H1 (cell line): ENCODE data around the gene RTN4. TPM values are rescaled to one million over a fixed set of nuclear protein-coding genes. Genes with fewer than 3 reads are reported as not detected.

ENCODE experiments used
- CEBPB ChIP-seq: IDR thresholded peaks from 2 replicates; pipeline ENCODE4 v1.6.1; 2012; ENCODE audit warnings: low read depth, low read length
- CHD7 ChIP-seq: fragments of 300-600 bp; sonication (generic); IDR thresholded peaks from 2 replicates; pipeline ENCODE4 v1.7.1; 2012; ENCODE audit warnings: low read length, moderate library complexity, mild to moderate bottlenecking, inconsistent platforms; ENCODE audit not compliant: insufficient replicate concordance
- FOSL1 ChIP-seq: IDR thresholded peaks from 2 replicates; pipeline ENCODE4 v1.6.1; 2011; ENCODE audit warnings: mild to moderate bottlenecking, low read depth, low read length, moderate library complexity; ENCODE audit not compliant: insufficient read depth
- JUND ChIP-seq: IDR thresholded peaks from 2 replicates; pipeline ENCODE4 v1.6.1; 2011; ENCODE audit warnings: mild to moderate bottlenecking, improper control_type of control experiment, low read length
- NRF1 ChIP-seq: IDR thresholded peaks from 2 replicates; pipeline ENCODE4 v1.6.1; 2011; ENCODE audit warnings: mild to moderate bottlenecking, low read depth, low read length, improper control_type of control experiment
- SIN3A ChIP-seq, 2 experiments: IDR thresholded peaks in 1 of 2; conservative IDR thresholded peaks in 1 of 2; 2 replicates each; pipeline ENCODE4 v1.6.1; 2011 to 2012; ENCODE audit warnings: low read length in 2 of 2, improper control_type of control experiment in 1 of 2, low read depth in 1 of 2, mild to moderate bottlenecking in 1 of 2
- SIRT6 ChIP-seq: IDR thresholded peaks from one replicate; pipeline ENCODE4 v1.7.1; 2012; ENCODE audit warnings: low read length, inconsistent platforms
- SIX5 ChIP-seq: IDR thresholded peaks from 2 replicates; pipeline ENCODE4 v1.6.1; 2011; ENCODE audit warnings: mild to moderate bottlenecking, low read depth, low read length
- SP4 ChIP-seq: IDR thresholded peaks from 2 replicates; pipeline ENCODE4 v1.6.1; 2012; ENCODE audit warnings: low read length, inconsistent platforms
- TAF1 ChIP-seq: IDR thresholded peaks from 2 replicates; pipeline ENCODE4 v1.6.1; 2011; ENCODE audit warnings: mild to moderate bottlenecking, low read depth, low read length
- polyA plus RNA-seq, 7 experiments: library from polyadenylated mRNA; depleted of rRNA in 3 of 7; stranded (reverse) in 5 of 7; unstranded in 2 of 7; fragments of >200 nt in 5 of 7; fragments of 200-250 nt in 2 of 7; gene quantifications; 1 replicate in 5 of 7; 2 replicates in 1 of 7; 4 replicates in 1 of 7; pipeline versions ENCODE4 v1.2.1 to v1.2.3, GENCODE V29; 2011 to 2013; ENCODE audit warnings: missing spikeins in 2 of 7, mixed read lengths in 2 of 7
- total RNA-seq: library from RNA; stranded (reverse); fragmentation: NEBNext Ultra II Directional; extraction: Animal tissue kit (Norgen Biotek cat#: 25700); gene quantifications from 2 replicates; pipeline ENCODE4 v1.2.1, GENCODE V29; 2021
- TF ChIP-seq, protein P1 (sequence below): IDR thresholded peaks from 2 replicates; pipeline ENCODE4 v1.6.1; 2012; ENCODE audit warnings: inconsistent platforms

The RTN4 gene
- total and polyA plus RNA-seq, 2 of the 8 experiments (the other 6 are each of a cell fraction or from before 2014, with no cell fraction given): 179 to 242 TPM

DNA sequence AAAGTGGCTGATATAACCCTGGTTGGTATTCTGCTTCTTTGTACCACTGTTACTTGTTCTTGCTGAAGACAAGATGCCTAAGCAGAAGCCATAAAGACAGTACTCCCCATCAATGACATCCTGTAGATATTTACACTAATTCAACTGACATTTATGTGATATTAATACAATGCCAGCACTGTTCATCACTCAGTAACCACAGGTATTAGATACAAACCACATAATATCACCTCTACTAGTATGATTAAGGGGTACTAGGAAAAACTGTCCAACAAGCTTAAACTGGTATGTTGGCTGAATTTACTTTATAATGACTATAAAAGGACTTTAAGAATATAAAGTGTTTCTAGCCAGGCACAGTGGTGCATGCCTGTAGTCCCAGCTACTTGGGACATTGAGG, 65.8 kb downstream of the RTN4 start (continued):
- TF ChIP-seq CHD7: no peak
- no peak for TF ChIP-seq JUND
- TF ChIP-seq, protein P1, sequence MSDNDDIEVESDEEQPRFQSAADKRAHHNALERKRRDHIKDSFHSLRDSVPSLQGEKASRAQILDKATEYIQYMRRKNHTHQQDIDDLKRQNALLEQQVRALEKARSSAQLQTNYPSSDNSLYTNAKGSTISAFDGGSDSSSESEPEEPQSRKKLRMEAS: no peak
- TF ChIP-seq SIX5: no peak
- no peak for TF ChIP-seq SIN3A (conservative IDR thresholded peaks at IDR 0.05 in 1 of 2, IDR thresholded peaks at IDR 0.05 in 1 of 2; ENCODE audit: low read depth in 1 of 2, low read length in 2 of 2)
- TF ChIP-seq TAF1: no peak
- no peak for TF ChIP-seq CEBPB
- TF ChIP-seq NRF1: no peak
- TF ChIP-seq FOSL1: no peak
- TF ChIP-seq SIRT6: no peak
- TF ChIP-seq SP4: no peak
